GM12878 (cell line): Measurements from ENCODE around the gene NDUFB2. TPM values are rescaled to one million over a fixed set of nuclear protein-coding genes. Genes with fewer than 3 reads are reported as not detected.
"Not testable (repeated sequence)": the region's sequence is repeated elsewhere in the genome, so short reads cannot be mapped to it uniquely, and the experiment has no call there.

Experiments used
- ATAC-seq: fragments of 200-7000 bp; cut with Tn5 transposase; 3 replicates; pipeline ENCODE4 v1.9.1; 2020; ENCODE audit warnings: mild to moderate bottlenecking, moderate library complexity
- BruUV-seq: library from RNA; stranded (reverse); fragments of 400-500 nt; replicated peaks from 2 replicates; lab custom pipeline; 2021; lab: Mats Ljungman, UMichigan
- CTCF ChIA-PET: fragments of 300-600 bp; sonication (Branson Sonifier 250); formaldehyde crosslinking; extraction: SDS; loops from one replicate; lab custom pipeline; 2021; ENCODE audit warnings: inconsistent platforms; lab: Yijun Ruan, JAX
- POLR2A ChIA-PET: fragments of 350-600 bp; formaldehyde crosslinking; extraction: SDS; loops from one replicate; lab custom pipeline; 2021; ENCODE audit warnings: inconsistent platforms; lab: Charles Lee
- RAD21 ChIA-PET: fragments of 300-600 bp; sonication (Branson Sonifier 250); formaldehyde crosslinking; loops from one replicate; lab custom pipeline; 2023; ENCODE audit warnings: antibody characterized with exemption; ENCODE audit not compliant: unreplicated experiment; lab: Charles Lee
- SMC1A ChIA-PET: fragments of 300-600 bp; sonication (Branson Sonifier 250); formaldehyde crosslinking; loops from one replicate; lab custom pipeline; 2023; ENCODE audit not compliant: unreplicated experiment, uncharacterized antibody; lab: Charles Lee
- DNase-seq: peaks from one replicate; pipeline ENCODE4 v3.0.0-alpha.2; 2011; ENCODE audit warnings: low read depth, low spot score
- FAIRE-seq: peaks from 3 replicates; lab custom pipeline; 2011; peaks lifted over from hg19 to GRCh38; lab: Jason Lieb, UNC
- H2AFZ ChIP-seq: 2 replicates; pipeline ENCODE4 v1.6.0; 2011; ENCODE audit warnings: low read depth, low read length, control low read depth; ENCODE audit not compliant: control insufficient read depth
- H3K27ac ChIP-seq: 2 replicates; pipeline ENCODE4 v1.5.1; 2011; ENCODE audit warnings: control low read depth; ENCODE audit not compliant: control insufficient read depth, insufficient read depth
- H3K27me3 ChIP-seq, 2 experiments: replicated peaks in 1 of 2; 2 replicates each; pipeline versions ENCODE4 v1.6.0 to v1.6.1; 2011; ENCODE audit warnings: low read length in 1 of 2; ENCODE audit not compliant: control insufficient read depth in 2 of 2, insufficient read depth in 2 of 2
- H3K36me3 ChIP-seq, 2 experiments: 2 replicates each; pipeline ENCODE4 v1.5.1; 2011; ENCODE audit warnings: low read length in 1 of 2; ENCODE audit not compliant: control insufficient read depth in 2 of 2, insufficient read depth in 2 of 2
- H3K4me1 ChIP-seq: 2 replicates; pipeline ENCODE4 v1.6.1; 2011; ENCODE audit warnings: mild to moderate bottlenecking, low read length, moderate library complexity, mixed read lengths; ENCODE audit not compliant: control insufficient read depth, insufficient read depth
- H3K4me2 ChIP-seq: 2 replicates; pipeline ENCODE4 v1.6.0; 2011; ENCODE audit warnings: control low read depth; ENCODE audit not compliant: control insufficient read depth, insufficient read depth
- H3K4me3 ChIP-seq: fragments of 200-600 bp; sonication (generic); 2 replicates; pipeline ENCODE4 v1.5.1; 2016
- H3K79me2 ChIP-seq: 2 replicates; pipeline ENCODE4 v1.6.0; 2011; ENCODE audit warnings: low read length; ENCODE audit not compliant: control insufficient read depth, insufficient read depth
- H3K9ac ChIP-seq: 2 replicates; pipeline ENCODE4 v1.8.0; 2011; ENCODE audit warnings: low read length, control low read depth, mixed read lengths; ENCODE audit not compliant: control insufficient read depth, insufficient read depth
- H3K9me3 ChIP-seq: replicated peaks from 3 replicates; pipeline ENCODE4 v1.5.1; 2011; ENCODE audit warnings: mild to moderate bottlenecking, low read length; ENCODE audit not compliant: control insufficient read depth, insufficient read depth
- H4K20me1 ChIP-seq: 2 replicates; pipeline ENCODE4 v1.6.0; 2011; ENCODE audit not compliant: control insufficient read depth, insufficient read depth
- FOS ChIP-seq: IDR thresholded peaks from 3 replicates; pipeline ENCODE4 v1.6.1; 2011; ENCODE audit warnings: borderline replicate concordance; ENCODE audit not compliant: insufficient read length; ENCODE audit errors: extremely low read depth
- MEF2A ChIP-seq: IDR thresholded peaks from 2 replicates; pipeline ENCODE4 v1.6.1; 2011; ENCODE audit warnings: low read depth, mild to moderate bottlenecking, low read length, moderate library complexity; ENCODE audit not compliant: insufficient read depth
- MYB ChIP-seq: fragments of 150-350 bp; IDR thresholded peaks from 2 replicates; pipeline ENCODE4 v1.6.1; 2014; ENCODE audit warnings: mild to moderate bottlenecking, low read depth, low read length, borderline replicate concordance
- NR2C1 ChIP-seq: fragments of 450-650 bp; IDR thresholded peaks from 2 replicates; pipeline ENCODE4 v1.6.1; 2017; ENCODE audit warnings: antibody characterized with exemption, mild to moderate bottlenecking, moderate library complexity
- RCOR1 ChIP-seq: conservative IDR thresholded peaks from 2 replicates; pipeline ENCODE4 v1.6.1; 2012; ENCODE audit warnings: low read depth, low read length, improper control_type of control experiment
- TCF12 ChIP-seq: IDR thresholded peaks from 2 replicates; pipeline ENCODE4 v1.6.1; 2011; ENCODE audit warnings: low read depth, mild to moderate bottlenecking, low read length
- ZNF592 ChIP-seq: fragments of 450-650 bp; IDR thresholded peaks from 2 replicates; pipeline ENCODE4 v1.6.1; 2017; ENCODE audit warnings: mild to moderate bottlenecking, moderate library complexity
- WGBS: methylation state at CpG from one replicate; pipeline ENCODE4 v1.1.6; 2016; ENCODE audit warnings: low lambda C conversion rate; ENCODE audit not compliant: insufficient replicate concordance, insufficient coverage; ENCODE audit errors: missing lambda C conversion rate; 5-methylcytosine and 5-hydroxymethylcytosine counted together
- in situ Hi-C: fragments of 300-500 bp; cut with MboI; formaldehyde crosslinking; loops from 9 replicates; pipeline ENCODE4 v1.14.3; 2018; ENCODE audit warnings: mixed read lengths
- intact Hi-C: fragments of 100-400 bp; cut with micrococcal nuclease; formaldehyde crosslinking; loops from one replicate; pipeline ENCODE4 v1.14.2; 2022; ENCODE audit not compliant: unreplicated experiment
- polyA plus RNA-seq, 11 experiments: library from polyadenylated mRNA; depleted of rRNA in 4 of 11; unstranded in 6 of 11; stranded (reverse) in 5 of 11; fragments of >200 nt; fragmentation: Nextera tagmentation in 4 of 11; fragmentation: Illumina TruSeq in 1 of 11; extraction: Ambion mirVana in 4 of 11; extraction: Trizol in 1 of 11; gene quantifications; 1 replicate in 1 of 11; 2 replicates in 10 of 11; pipeline versions ENCODE4 v1.2.1 to v1.2.3, GENCODE V29; 2011 to 2016; ENCODE audit warnings: inconsistent platforms in 2 of 11, missing spikeins in 2 of 11, low read depth in 1 of 11
- total RNA-seq, 4 experiments: library from RNA; depleted of rRNA in 3 of 4; stranded (reverse); fragments of >200 nt in 3 of 4; fragmentation: Illumina TruSeq in 1 of 4; extraction: Trizol in 1 of 4; gene quantifications; 2 replicates each; pipeline versions ENCODE4 v1.2.1 to v1.2.3, GENCODE V29; 2013 to 2021

NDUFB2 gene
- total and polyA plus RNA-seq, 10 of the 15 experiments (the other 5 are each of a cell fraction or from before 2014, with no cell fraction given): 109 to 1,236 (median 323) TPM

- TF ChIP-seq MYB (no peak), FOS (no peak), ZNF592 (no peak), RCOR1 (no peak), NR2C1 (no peak), MEF2A (no peak), TCF12 (no peak)
Measured at GRCh38 chr7:140661124-140661523, 35.4 kb upstream of the NDUFB2 start (continued).

- ATAC-seq, H4K20me1 ChIP-seq, SMC1A ChIA-PET, POLR2A ChIA-PET, CTCF ChIA-PET, H2AFZ ChIP-seq, H3K27ac ChIP-seq, BruUV-seq, H3K36me3 ChIP-seq, H3K4me1 ChIP-seq, H3K9me3 ChIP-seq, H3K4me3 ChIP-seq, H3K27me3 ChIP-seq, DNase-seq, H3K79me2 ChIP-seq, RAD21 ChIA-PET, H3K4me2 ChIP-seq, intact Hi-C loops, FAIRE-seq, in situ Hi-C loops, H3K9ac ChIP-seq: not testable (repeated sequence)
- WGBS: 40% methylated on average over 1 of the region's 2 CpGs
Measured at GRCh38 chr7:140662938-140663337, 33.6 kb upstream of the NDUFB2 start.
